Cardiac muscle cell (in vitro differentiated cells and primary cell): ENCODE data around the gene PHF10. TPM values are rescaled to one million over a fixed set of nuclear protein-coding genes. Genes with fewer than 3 reads are reported as not detected.

Source experiments
- DNase-seq, 2 donors: peaks; one replicate each; pipeline versions ENCODE4 v3.0.0 to v3.0.0-alpha.2; 2010 to 2017; ENCODE audit warnings: low read depth in 1 of 2, low spot score in 1 of 2
- H3K27ac ChIP-seq: fragments of 200-600 bp; sonication (generic); 2 replicates; pipeline ENCODE4 v1.5.1; 2016
- H3K27me3 ChIP-seq: fragments of 200-600 bp; sonication (generic); 2 replicates; pipeline ENCODE4 v1.6.0; 2016; ENCODE audit warnings: control low read depth
- H3K36me3 ChIP-seq: fragments of 200-600 bp; sonication (generic); 2 replicates; pipeline ENCODE4 v1.5.1; 2016; ENCODE audit warnings: control low read depth
- H3K4me1 ChIP-seq: fragments of 200-600 bp; sonication (generic); 2 replicates; pipeline ENCODE4 v1.8.1; 2017; ENCODE audit warnings: low read depth, mild to moderate bottlenecking, mixed run types
- H3K4me3 ChIP-seq: fragments of 200-600 bp; sonication (generic); 2 replicates; pipeline ENCODE4 v1.5.1; 2016; ENCODE audit warnings: mild to moderate bottlenecking
- H3K9me3 ChIP-seq: fragments of 200-600 bp; sonication (generic); 2 replicates; pipeline ENCODE4 v1.5.1; 2017; ENCODE audit warnings: low read depth, mild to moderate bottlenecking, control low read depth
- CTCF ChIP-seq: IDR thresholded peaks from 2 replicates; pipeline ENCODE4 v1.5.1; 2012; ENCODE audit warnings: low read depth, mild to moderate bottlenecking, low read length
- polyA plus RNA-seq: library from polyadenylated mRNA; unstranded; fragments of >200 nt; fragmentation: Nextera tagmentation; extraction: Ambion mirVana; gene quantifications from 2 replicates; pipeline ENCODE4 v1.2.1, GENCODE V29; 2016
- total RNA-seq: library from RNA; depleted of rRNA; stranded (reverse); fragments of >200 nt; gene quantifications from 2 replicates; pipeline ENCODE4 v1.2.3, GENCODE V29; 2016

The PHF10 gene
- total and polyA plus RNA-seq, 2 experiments from 2014 or later, result 31.5 to 32.0 TPM

GRCh38 chr6:169755162-169755561 lies 30.9 kb upstream of the PHF10 start:
- no peak for TF ChIP-seq CTCF
- Histone ChIP-seq H3K27me3 (no peaks in the 10 kb centered on the region), H3K4me1 (peaks cover 18% of the 10 kb centered on the region), H3K9me3 (no peaks in the 10 kb centered on the region), H3K36me3 (peaks cover 11% of the 10 kb centered on the region), H3K27ac (peak overlapping the region; percentile 52), H3K4me3 (no peak overlapping the region)
- DNase-seq, result peak in 1 of 2 donors; percentile 16

- Histone ChIP-seq H3K36me3 (peaks cover 6% of the 10 kb centered on the region), H3K27me3 (no peaks in the 10 kb centered on the region), H3K9me3 (no peaks in the 10 kb centered on the region), H3K4me1 (peaks cover 23% of the 10 kb centered on the region), H3K27ac (peak overlapping the region; percentile 99), H3K4me3 (peak overlapping the region; percentile 64)
- DNase-seq, result peak in 1 of 2 donors; percentile 11
- TF ChIP-seq CTCF, result no peak
These were observed 27.8 kb upstream of the PHF10 start for GRCh38 chr6:169752074-169752623.

- Histone ChIP-seq H3K27ac (peak within 1 kb of the TSS; percentile 99), H3K4me1 (peaks cover 23% of the 10 kb centered on the region), H3K27me3 (no peaks in the 10 kb centered on the region), H3K9me3 (no peaks in the 10 kb centered on the region), H3K4me3 (peak within 1 kb of the TSS; percentile 64), H3K36me3 (peaks cover under 1% of the 10 kb centered on the region)
- DNase-seq, result peak; percentile 95 to 96
- peak; percentile 9 for TF ChIP-seq CTCF
These were observed 27.2 kb upstream of the PHF10 start, which contains the start of the genes DYNLT2 and ERMARD for GRCh38 chr6:169751242-169752073. Gene DYNLT2, minus strand, starts transcription at chr6:169751572. Its CDS starts 114 bp downstream, at chr6:169751458. Gene ERMARD, plus strand, starts transcription at chr6:169751622. Its CDS starts 36 bp downstream, at chr6:169751658.

GRCh38 chr6:169746556-169746955 lies 22.3 kb upstream of the PHF10 start:
- Histone ChIP-seq H3K4me3 (no peak overlapping the region), H3K4me1 (peaks cover 10% of the 10 kb centered on the region), H3K36me3 (no peaks in the 10 kb centered on the region), H3K27me3 (no peaks in the 10 kb centered on the region), H3K9me3 (no peaks in the 10 kb centered on the region), H3K27ac (no peak overlapping the region)
- no peak for TF ChIP-seq CTCF
- DNase-seq, result no peak

- Histone ChIP-seq H3K4me1 (peaks cover 7% of the 10 kb centered on the region), H3K36me3 (no peaks in the 10 kb centered on the region), H3K27me3 (no peaks in the 10 kb centered on the region), H3K9me3 (no peaks in the 10 kb centered on the region), H3K27ac (no peak overlapping the region), H3K4me3 (no peak overlapping the region)
- TF ChIP-seq CTCF, result no peak
- DNase-seq, result no peak
These were observed 21.1 kb upstream of the PHF10 start for GRCh38 chr6:169745405-169745804.
